ENCODE data around the gene GPHA2. TPM values are rescaled to one million over a fixed set of nuclear protein-coding genes. Genes with fewer than 3 reads are reported as not detected.
A peak's percentile ranks its signal among the peaks of the same experiment; 100 is the strongest.

Gene GPHA2
- polyA plus RNA-seq, 2 donors, result not detected

GRCh38 chr11:64932324-64932723 is 3.4 kb downstream of the GPHA2 start:
- Histone ChIP-seq H3K9me3 (ENCODE audit: control insufficient read depth in 2 of 2, insufficient read depth in 1 of 2, low read depth in 1 of 2, low read length in 1 of 2) (no peaks in the 10 kb centered on the region), H3K36me3 (ENCODE audit: control insufficient read depth in 2 of 2, insufficient read depth in 2 of 2, low read length in 1 of 2) (peaks cover 14 to 60% of the 10 kb centered on the region in 2 donors), H3K27me3 (ENCODE audit: control insufficient read depth in 1 of 2, insufficient read depth in 2 of 2, low read length in 2 of 2) (no peaks in the 10 kb centered on the region), H3K4me1 (ENCODE audit: control insufficient read depth in 2 of 2, insufficient read depth in 2 of 2, low read length in 1 of 2) (no peaks in the 10 kb centered on the region), H3K27ac (ENCODE audit: low read depth in 2 of 2, low read length in 1 of 2) (no peak overlapping the region), H3K4me3 (ENCODE audit: low read depth in 1 of 2, low read length in 2 of 2) (no peak overlapping the region)
- WGBS, 2 donors, result 89 to 90% methylated on average over 5 of the region's 5 CpGs

GRCh38 chr11:64931290-64931689 is 4.4 kb downstream of the GPHA2 start:
- Histone ChIP-seq H3K27me3 (ENCODE audit: control insufficient read depth in 1 of 2, insufficient read depth in 2 of 2, low read length in 2 of 2) (no peaks in the 10 kb centered on the region), H3K9me3 (ENCODE audit: control insufficient read depth in 2 of 2, insufficient read depth in 1 of 2, low read depth in 1 of 2, low read length in 1 of 2) (no peaks in the 10 kb centered on the region), H3K27ac (ENCODE audit: low read depth in 2 of 2, low read length in 1 of 2) (no peak overlapping the region), H3K4me3 (ENCODE audit: low read depth in 1 of 2, low read length in 2 of 2) (no peak overlapping the region), H3K36me3 (ENCODE audit: control insufficient read depth in 2 of 2, insufficient read depth in 2 of 2, low read length in 1 of 2) (peaks cover 14 to 65% of the 10 kb centered on the region in 2 donors), H3K4me1 (ENCODE audit: control insufficient read depth in 2 of 2, insufficient read depth in 2 of 2, low read length in 1 of 2) (no peaks in the 10 kb centered on the region)
- 92 to 93% methylated on average over 7 of the region's 7 CpGs for WGBS, 2 donors

- peaks cover 14 to 65% of the 10 kb centered on the region in 2 donors for H3K36me3 ChIP-seq (ENCODE audit: control insufficient read depth in 2 of 2, insufficient read depth in 2 of 2, low read length in 1 of 2)
- no peaks in the 10 kb centered on the region for H3K4me1 ChIP-seq (ENCODE audit: control insufficient read depth in 2 of 2, insufficient read depth in 2 of 2, low read length in 1 of 2)
- H3K27me3 ChIP-seq (ENCODE audit: control insufficient read depth in 1 of 2, insufficient read depth in 2 of 2, low read length in 2 of 2), result no peaks in the 10 kb centered on the region
- H3K4me3 ChIP-seq (ENCODE audit: low read depth in 1 of 2, low read length in 2 of 2), result no peak overlapping the region
- no peaks in the 10 kb centered on the region for H3K9me3 ChIP-seq (ENCODE audit: control insufficient read depth in 2 of 2, insufficient read depth in 1 of 2, low read depth in 1 of 2, low read length in 1 of 2)
- H3K27ac ChIP-seq (ENCODE audit: low read depth in 2 of 2, low read length in 1 of 2), result no peak overlapping the region
- 96 to 97% methylated on average over 6 of the region's 6 CpGs for WGBS, 2 donors
Observed at GRCh38 chr11:64930340-64930739, 5.4 kb downstream of the GPHA2 start.

GRCh38 chr11:64929625-64930024 is 6.1 kb downstream of the GPHA2 start:
- Histone ChIP-seq H3K27ac (ENCODE audit: low read depth in 2 of 2, low read length in 1 of 2) (no peak overlapping the region), H3K36me3 (ENCODE audit: control insufficient read depth in 2 of 2, insufficient read depth in 2 of 2, low read length in 1 of 2) (peaks cover 14 to 58% of the 10 kb centered on the region in 2 donors), H3K4me1 (ENCODE audit: control insufficient read depth in 2 of 2, insufficient read depth in 2 of 2, low read length in 1 of 2) (no peaks in the 10 kb centered on the region), H3K4me3 (ENCODE audit: low read depth in 1 of 2, low read length in 2 of 2) (no peak overlapping the region), H3K27me3 (ENCODE audit: control insufficient read depth in 1 of 2, insufficient read depth in 2 of 2, low read length in 2 of 2) (no peaks in the 10 kb centered on the region), H3K9me3 (ENCODE audit: control insufficient read depth in 2 of 2, insufficient read depth in 1 of 2, low read depth in 1 of 2, low read length in 1 of 2) (no peaks in the 10 kb centered on the region)
- WGBS, 2 donors, result 94 to 97% methylated on average over 7 of the region's 7 CpGs

- no peak overlapping the region for H3K27ac ChIP-seq (ENCODE audit: low read depth in 2 of 2, low read length in 1 of 2)
- H3K36me3 ChIP-seq (ENCODE audit: control insufficient read depth in 2 of 2, insufficient read depth in 2 of 2, low read length in 1 of 2), result peaks cover 13 to 56% of the 10 kb centered on the region in 2 donors
- H3K9me3 ChIP-seq (ENCODE audit: control insufficient read depth in 2 of 2, insufficient read depth in 1 of 2, low read depth in 1 of 2, low read length in 1 of 2), result no peaks in the 10 kb centered on the region
- no peak overlapping the region for H3K4me3 ChIP-seq (ENCODE audit: low read depth in 1 of 2, low read length in 2 of 2)
- no peaks in the 10 kb centered on the region for H3K4me1 ChIP-seq (ENCODE audit: control insufficient read depth in 2 of 2, insufficient read depth in 2 of 2, low read length in 1 of 2)
- no peaks in the 10 kb centered on the region for H3K27me3 ChIP-seq (ENCODE audit: control insufficient read depth in 1 of 2, insufficient read depth in 2 of 2, low read length in 2 of 2)
- WGBS, 2 donors, result 93 to 96% methylated on average over 2 of the region's 2 CpGs
Observed at GRCh38 chr11:64928957-64929356, 6.7 kb downstream of the GPHA2 start.

GRCh38 chr11:64926689-64927088 is 9.0 kb downstream of the GPHA2 start:
- Histone ChIP-seq H3K36me3 (ENCODE audit: control insufficient read depth in 2 of 2, insufficient read depth in 2 of 2, low read length in 1 of 2) (peaks cover 0 to 37% of the 10 kb centered on the region in 2 donors), H3K27me3 (ENCODE audit: control insufficient read depth in 1 of 2, insufficient read depth in 2 of 2, low read length in 2 of 2) (no peaks in the 10 kb centered on the region), H3K4me3 (ENCODE audit: low read depth in 1 of 2, low read length in 2 of 2) (no peak overlapping the region), H3K27ac (ENCODE audit: low read depth in 2 of 2, low read length in 1 of 2) (no peak overlapping the region), H3K4me1 (ENCODE audit: control insufficient read depth in 2 of 2, insufficient read depth in 2 of 2, low read length in 1 of 2) (peaks cover 0 to 6% of the 10 kb centered on the region in 2 donors), H3K9me3 (ENCODE audit: control insufficient read depth in 2 of 2, insufficient read depth in 1 of 2, low read depth in 1 of 2, low read length in 1 of 2) (no peaks in the 10 kb centered on the region)
- 84 to 86% methylated on average over 22 of the region's 22 CpGs for WGBS, 2 donors

GRCh38 chr11:64925536-64926436 is 9.9 kb downstream of the GPHA2 start:
- 57 to 61% methylated on average over 23 to 24 of the region's 24 CpGs for WGBS, 2 donors
- Histone ChIP-seq H3K27ac (ENCODE audit: low read depth in 2 of 2, low read length in 1 of 2) (no peak overlapping the region), H3K27me3 (ENCODE audit: control insufficient read depth in 1 of 2, insufficient read depth in 2 of 2, low read length in 2 of 2) (no peaks in the 10 kb centered on the region), H3K36me3 (ENCODE audit: control insufficient read depth in 2 of 2, insufficient read depth in 2 of 2, low read length in 1 of 2) (peaks cover 0 to 28% of the 10 kb centered on the region in 2 donors), H3K4me3 (ENCODE audit: low read depth in 1 of 2, low read length in 2 of 2) (peak overlapping the region; percentile 75 to 79), H3K9me3 (ENCODE audit: control insufficient read depth in 2 of 2, insufficient read depth in 1 of 2, low read depth in 1 of 2, low read length in 1 of 2) (no peaks in the 10 kb centered on the region), H3K4me1 (ENCODE audit: control insufficient read depth in 2 of 2, insufficient read depth in 2 of 2, low read length in 1 of 2) (peaks cover 0 to 6% of the 10 kb centered on the region in 2 donors)

GRCh38 chr11:64924910-64925284 is 10.8 kb downstream of the GPHA2 start:
- Histone ChIP-seq H3K9me3 (ENCODE audit: control insufficient read depth in 2 of 2, insufficient read depth in 1 of 2, low read depth in 1 of 2, low read length in 1 of 2) (no peaks in the 10 kb centered on the region), H3K4me1 (ENCODE audit: control insufficient read depth in 2 of 2, insufficient read depth in 2 of 2, low read length in 1 of 2) (peaks cover 0 to 6% of the 10 kb centered on the region in 2 donors), H3K27ac (ENCODE audit: low read depth in 2 of 2, low read length in 1 of 2) (peak overlapping the region; percentile 47 to 90), H3K36me3 (ENCODE audit: control insufficient read depth in 2 of 2, insufficient read depth in 2 of 2, low read length in 1 of 2) (peaks cover 0 to 21% of the 10 kb centered on the region in 2 donors), H3K27me3 (ENCODE audit: control insufficient read depth in 1 of 2, insufficient read depth in 2 of 2, low read length in 2 of 2) (no peaks in the 10 kb centered on the region), H3K4me3 (ENCODE audit: low read depth in 1 of 2, low read length in 2 of 2) (peak overlapping the region; percentile 75 to 79)
- 1% methylated on average over 24 of the region's 24 CpGs for WGBS, 2 donors

GRCh38 chr11:64923944-64924909 is 11.5 kb downstream of the GPHA2 start, which contains the start of gene PPP2R5B:
Gene PPP2R5B (plus strand): TSS chr11:64924689. CDS start chr11:64925735, 1,046 bp downstream.
- H3K4me3 ChIP-seq (ENCODE audit: low read depth in 1 of 2, low read length in 2 of 2), result peak within 1 kb of the TSS; percentile 75 to 79
- peaks cover 0 to 6% of the 10 kb centered on the region in 2 donors for H3K4me1 ChIP-seq (ENCODE audit: control insufficient read depth in 2 of 2, insufficient read depth in 2 of 2, low read length in 1 of 2)
- peaks cover 0 to 16% of the 10 kb centered on the region in 2 donors for H3K36me3 ChIP-seq (ENCODE audit: control insufficient read depth in 2 of 2, insufficient read depth in 2 of 2, low read length in 1 of 2)
- whole genome bisulfite sequencing, 2 donors, result 1% methylated on average over 44 to 47 of the region's 47 CpGs
- H3K27ac ChIP-seq (ENCODE audit: low read depth in 2 of 2, low read length in 1 of 2), result peak within 1 kb of the TSS; percentile 90 to 91
- no peaks in the 10 kb centered on the region for H3K27me3 ChIP-seq (ENCODE audit: control insufficient read depth in 1 of 2, insufficient read depth in 2 of 2, low read length in 2 of 2)
- H3K9me3 ChIP-seq (ENCODE audit: control insufficient read depth in 2 of 2, insufficient read depth in 1 of 2, low read depth in 1 of 2, low read length in 1 of 2), result no peaks in the 10 kb centered on the region
